GM12864 (cell line): ENCODE data around the gene ZFP62.
"Not testable (repeated sequence)": the region's sequence is repeated elsewhere in the genome, so short reads cannot be mapped to it uniquely, and the experiment has no call there.

Experiments
- DNase-seq: peaks from one replicate; pipeline ENCODE4 v3.0.0-alpha.2; 2011; ENCODE audit warnings: low read depth
- H3K4me3 ChIP-seq: 2 replicates; pipeline ENCODE4 v1.5.1; 2011; ENCODE audit warnings: mild to moderate bottlenecking, low read depth, low read length, control low read depth
- CTCF ChIP-seq: IDR thresholded peaks from 2 replicates; pipeline ENCODE4 v1.5.1; 2011; ENCODE audit warnings: low read depth, mild to moderate bottlenecking, moderate library complexity, low read length, control low read depth, inconsistent platforms; ENCODE audit errors: missing control alignments

Gene ZFP62

GRCh38 chr5:180901319-180902009 lies 40.4 kb upstream of the ZFP62 start:
- no peak overlapping the region for H3K4me3 ChIP-seq
- DNase-seq, result no peak
- TF ChIP-seq CTCF, result no peak

- H3K4me3 ChIP-seq, result no peak overlapping the region
- TF ChIP-seq CTCF, result no peak
- DNase-seq, result no peak
Measured at GRCh38 chr5:180900178-180900577, 39.1 kb upstream of the ZFP62 start.

- DNase-seq, result no peak
- no peak within 1 kb of the TSS for H3K4me3 ChIP-seq
- TF ChIP-seq CTCF, result no peak
Measured at GRCh38 chr5:180898621-180899246, 37.7 kb upstream of the ZFP62 start, which contains the start of gene BTNL8. Gene BTNL8, plus strand, starts transcription at chr5:180899159. Its CDS starts 152 bp downstream, at chr5:180899311.

GRCh38 chr5:180895330-180895729 lies 34.3 kb upstream of the ZFP62 start:
- not testable (repeated sequence) for DNase-seq

GRCh38 chr5:180889381-180889780 lies 28.3 kb upstream of the ZFP62 start:
- TF ChIP-seq CTCF, result no peak
- H3K4me3 ChIP-seq, result no peak overlapping the region
- DNase-seq, result no peak

More at GRCh38 chr5:180895330-180895729, 34.3 kb upstream of the ZFP62 start:
- not testable (repeated sequence) for H3K4me3 ChIP-seq

GRCh38 chr5:180885845-180886529 lies 24.9 kb upstream of the ZFP62 start:
- not testable (repeated sequence) for DNase-seq, H3K4me3 ChIP-seq

- DNase-seq, result no peak
- no peak overlapping the region for H3K4me3 ChIP-seq
- TF ChIP-seq CTCF, result no peak
Measured at GRCh38 chr5:180875860-180876426, 14.9 kb upstream of the ZFP62 start.
